Caki2 (cell line): ENCODE measurements around the gene VMO1. TPM values are rescaled to one million over a fixed set of nuclear protein-coding genes. Genes with fewer than 3 reads are reported as not detected.

ENCODE experiments used
- DNase-seq: peaks from one replicate; pipeline ENCODE4 v3.0.0-alpha.2; 2015; ENCODE audit warnings: low read depth
- in situ Hi-C: cut with HindIII; loops from 2 replicates; pipeline ENCODE4 v1.10.0; 2016; ENCODE audit warnings: low sequenced_read_pairs, low pct_unique_long_range_greater_than_20kb, mixed read lengths
- total RNA-seq: library from RNA; depleted of rRNA; stranded (reverse); fragments of >200 nt; shearing (Covaris generic); gene quantifications from 2 replicates; pipeline ENCODE4 v1.2.3, GENCODE V29; 2014; ENCODE audit warnings: low replicate concordance; rRNA removed

Gene VMO1
- total RNA-seq, 1 experiment from 2014 or later, result not detected

DNA sequence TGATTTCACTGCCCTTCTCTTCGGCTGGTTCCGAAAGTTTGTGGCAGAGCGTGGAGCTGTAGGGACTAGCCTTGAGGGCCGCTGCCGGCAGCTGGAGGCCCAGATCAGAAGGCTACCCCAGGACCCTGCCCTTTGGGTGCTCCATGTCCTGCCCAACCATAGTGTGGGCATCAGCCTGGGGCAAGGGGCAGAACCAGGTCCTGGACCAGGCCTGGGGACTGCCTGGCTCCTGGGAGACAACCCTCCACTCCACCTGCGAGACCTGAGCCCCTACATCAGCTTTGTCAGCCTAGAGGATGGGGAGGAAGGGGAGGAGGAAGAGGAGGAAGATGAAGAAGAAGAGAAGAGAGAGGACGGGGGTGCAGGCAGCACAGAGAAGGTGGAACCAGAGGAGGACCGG, 45.6 kb downstream of the VMO1 start:
- in situ Hi-C loops, result no loop called here
- DNase-seq, result no peak

DNA sequence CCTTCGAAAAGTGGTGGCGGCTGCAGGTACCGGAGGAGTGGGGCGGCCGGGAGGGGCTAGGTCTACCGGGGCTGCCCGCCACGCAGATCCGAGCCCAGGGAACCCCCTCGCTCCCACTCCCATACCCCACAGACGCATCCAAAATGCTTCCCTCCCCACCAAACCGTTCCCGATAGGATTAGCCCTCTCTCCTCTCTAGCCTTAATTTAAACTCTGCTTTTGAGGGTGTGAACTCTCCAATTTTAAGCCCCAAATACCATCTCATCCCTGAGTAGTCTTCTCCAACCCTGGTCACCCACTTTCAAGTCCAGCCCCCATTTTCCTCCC, 46.2 kb downstream of the VMO1 start:
- in situ Hi-C loops, result no loop called here
- DNase-seq, result no peak

GRCh38 chr17:4739122-4740024, 46.8 kb downstream of the VMO1 start, which contains the start of the genes CXCL16 and ZMYND15:
Gene CXCL16 (minus strand): TSS chr17:4739928. CDS start chr17:4739339, 589 bp downstream.
Gene ZMYND15 (plus strand): TSS chr17:4739833. CDS start chr17:4740549, 716 bp downstream.
- in situ Hi-C loops, result no loop called here
- DNase-seq, result no peak

- in situ Hi-C loops, result no loop called here
- no peak for DNase-seq
These were observed 47.7 kb downstream of the VMO1 start for GRCh38 chr17:4738136-4739121.

GRCh38 chr17:4735876-4736651, 50.1 kb downstream of the VMO1 start:
- no peak for DNase-seq
- in situ Hi-C loops, result no loop called here

Other genes with a start within 250 kb of the VMO1 start
- gene MYBBP1A, start 231.0 kb downstream of the VMO1 start, total RNA-seq, result 44.6 and 44.8 TPM in 2 replicates
- not detected in 2 replicates for gene GGT6, start 225.8 kb downstream of the VMO1 start, total RNA-seq
- 2.4 and 2.9 TPM in 2 replicates for gene SMTNL2, start 201.8 kb downstream of the VMO1 start, total RNA-seq
- not detected in 2 replicates for gene ALOX15, start 144.7 kb downstream of the VMO1 start, total RNA-seq
- 16.7 and 21.1 TPM in 2 replicates for gene PELP1, start 82.2 kb downstream of the VMO1 start, total RNA-seq
- gene ARRB2, start 75.7 kb downstream of the VMO1 start, total RNA-seq, result 14.6 and 17.1 TPM in 2 replicates
- gene MED11, start 54.9 kb downstream of the VMO1 start, total RNA-seq, result 21.8 and 23.9 TPM in 2 replicates
- gene ZMYND15, start 46.5 kb downstream of the VMO1 start, total RNA-seq, result 0.03 and 0.09 TPM in 2 replicates
- 0.41 TPM in 1 of 2 replicates, not detected in the other for gene CXCL16, start 46.4 kb downstream of the VMO1 start, total RNA-seq
- gene TM4SF5, start 14.5 kb downstream of the VMO1 start, total RNA-seq, result not detected in 2 replicates
- gene GLTPD2, start 2.6 kb upstream of the VMO1 start, total RNA-seq, result not detected in 2 replicates
- 205 and 277 TPM in 2 replicates for gene PSMB6, start 9.8 kb upstream of the VMO1 start, total RNA-seq
- gene PLD2, start 20.8 kb upstream of the VMO1 start, total RNA-seq, result 6.1 and 31.9 TPM in 2 replicates
- 25.0 and 30.1 TPM in 2 replicates for gene MINK1, start 47.0 kb upstream of the VMO1 start, total RNA-seq
- 4.8 and 8.6 TPM in 2 replicates for gene C17orf107, start 113.2 kb upstream of the VMO1 start, total RNA-seq
- gene CHRNE, start 116.7 kb upstream of the VMO1 start, total RNA-seq, result 0.09 and 0.64 TPM in 2 replicates
- gene GP1BA, start 145.9 kb upstream of the VMO1 start, total RNA-seq, result not detected in 2 replicates
- gene SLC25A11, start 153.7 kb upstream of the VMO1 start, total RNA-seq, result 80.0 and 89.3 TPM in 2 replicates
- gene RNF167, start 153.9 kb upstream of the VMO1 start, total RNA-seq, result 45.6 and 57.1 TPM in 2 replicates
- gene PFN1, start 162.2 kb upstream of the VMO1 start, total RNA-seq, result 258 and 443 TPM in 2 replicates
- 4.5 and 21.3 TPM in 2 replicates for gene ENO3, start 164.8 kb upstream of the VMO1 start, total RNA-seq
- gene SPAG7, start 181.5 kb upstream of the VMO1 start, total RNA-seq, result 23.1 and 48.6 TPM in 2 replicates
- 1.3 and 2.8 TPM in 2 replicates for gene CAMTA2, start 201.3 kb upstream of the VMO1 start, total RNA-seq
- gene INCA1, start 211.2 kb upstream of the VMO1 start, total RNA-seq, result 0.72 and 3.3 TPM in 2 replicates
- gene KIF1C, start 211.6 kb upstream of the VMO1 start, total RNA-seq, result 14.1 and 44.0 TPM in 2 replicates
- gene SLC52A1, start 249.1 kb upstream of the VMO1 start, total RNA-seq, result not detected in 2 replicates